ELR (cell line): ENCODE measurements around the gene CLPTM1L.
"Not testable (repeated sequence)": the region's sequence is repeated elsewhere in the genome, so short reads cannot be mapped to it uniquely, and the experiment has no call there.

Experiments used
- DNase-seq: peaks from one replicate; pipeline ENCODE4 v3.0.0-alpha.2; 2015; ENCODE audit warnings: low read depth

CLPTM1L gene

DNA sequence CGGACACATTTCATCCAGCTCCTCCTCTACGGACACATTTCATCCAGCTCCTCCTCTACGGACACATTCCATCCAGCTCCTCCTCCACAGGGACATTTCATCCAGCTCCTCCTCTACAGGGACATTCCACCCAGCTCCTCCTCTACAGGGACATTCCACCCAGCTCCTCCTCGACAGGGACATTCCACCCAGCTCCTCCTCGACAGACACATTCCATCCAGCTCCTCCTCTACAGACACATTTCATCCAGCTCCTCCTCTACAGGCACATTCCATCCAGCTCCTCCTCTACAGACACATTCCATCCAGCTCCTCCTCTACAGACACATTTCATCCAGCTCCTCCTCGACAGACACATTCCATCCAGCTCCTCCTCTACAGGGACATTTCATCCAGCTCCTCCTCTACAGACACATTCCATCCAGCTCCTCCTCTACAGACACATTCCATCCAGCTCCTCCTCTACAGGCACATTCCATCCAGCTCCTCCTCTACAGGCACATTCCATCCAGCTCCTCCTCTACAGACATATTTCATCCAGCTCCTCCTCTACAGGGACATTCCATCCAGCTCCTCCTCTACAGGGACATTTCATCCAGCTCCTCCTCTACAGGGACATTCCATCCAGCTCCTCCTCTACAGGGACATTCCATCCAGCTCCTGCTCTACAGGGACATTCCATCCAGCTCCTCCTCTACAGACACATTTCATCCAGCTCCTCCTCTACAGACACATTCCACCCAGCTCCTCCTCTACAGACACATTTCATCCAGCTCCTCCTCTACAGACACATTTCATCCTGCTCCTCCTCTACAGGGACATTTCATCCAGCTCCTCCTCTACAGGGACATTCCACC, 17.8 kb downstream of the CLPTM1L start:
- peak; percentile 57 for DNase-seq

DNA sequence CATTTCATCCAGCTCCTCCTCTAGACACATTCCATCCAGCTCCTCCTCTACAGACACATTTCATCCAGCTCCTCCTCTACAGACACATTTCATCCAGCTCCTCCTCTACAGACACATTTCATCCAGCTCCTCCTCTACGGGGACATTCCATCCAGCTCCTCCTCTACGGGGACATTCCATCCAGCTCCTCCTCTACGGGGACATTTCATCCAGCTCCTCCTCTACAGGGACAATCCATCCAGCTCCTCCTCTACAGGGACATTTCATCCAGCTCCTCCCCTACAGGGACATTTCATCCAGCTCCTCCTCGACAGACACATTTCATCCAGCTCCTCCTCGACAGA, 18.4 kb downstream of the CLPTM1L start:
- not testable (repeated sequence) for DNase-seq

DNA sequence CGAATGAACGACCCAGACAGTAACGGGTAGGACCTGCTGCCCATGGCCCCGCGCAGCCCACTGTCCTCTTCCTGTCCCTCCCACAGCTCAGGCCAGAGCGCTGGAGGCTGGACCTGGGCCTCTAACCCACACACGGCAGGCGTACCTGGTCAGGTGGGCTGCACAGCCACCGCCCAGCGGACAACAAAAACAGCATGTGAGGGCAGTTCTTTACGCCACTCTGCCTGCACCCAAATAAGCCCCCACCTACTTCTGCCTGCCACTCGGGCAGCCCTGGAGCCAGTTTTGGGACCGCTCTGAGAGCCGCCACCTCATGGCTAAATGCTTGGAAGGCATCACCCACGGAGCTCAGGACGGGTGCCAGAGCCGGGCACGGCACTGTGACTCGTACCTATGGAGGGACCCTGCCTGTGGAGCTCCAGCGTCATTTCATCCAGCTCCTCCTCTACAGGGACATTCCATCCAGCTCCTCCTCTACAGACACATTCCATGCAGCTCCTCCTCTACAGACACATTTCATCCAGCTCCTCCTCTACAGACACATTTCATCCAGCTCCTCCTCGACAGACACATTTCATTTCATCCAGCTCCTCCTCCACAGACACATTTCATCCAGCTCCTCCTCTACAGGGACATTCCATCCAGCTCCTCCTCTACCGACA, 18.9 kb downstream of the CLPTM1L start:
- peak; percentile 32 for DNase-seq

DNA sequence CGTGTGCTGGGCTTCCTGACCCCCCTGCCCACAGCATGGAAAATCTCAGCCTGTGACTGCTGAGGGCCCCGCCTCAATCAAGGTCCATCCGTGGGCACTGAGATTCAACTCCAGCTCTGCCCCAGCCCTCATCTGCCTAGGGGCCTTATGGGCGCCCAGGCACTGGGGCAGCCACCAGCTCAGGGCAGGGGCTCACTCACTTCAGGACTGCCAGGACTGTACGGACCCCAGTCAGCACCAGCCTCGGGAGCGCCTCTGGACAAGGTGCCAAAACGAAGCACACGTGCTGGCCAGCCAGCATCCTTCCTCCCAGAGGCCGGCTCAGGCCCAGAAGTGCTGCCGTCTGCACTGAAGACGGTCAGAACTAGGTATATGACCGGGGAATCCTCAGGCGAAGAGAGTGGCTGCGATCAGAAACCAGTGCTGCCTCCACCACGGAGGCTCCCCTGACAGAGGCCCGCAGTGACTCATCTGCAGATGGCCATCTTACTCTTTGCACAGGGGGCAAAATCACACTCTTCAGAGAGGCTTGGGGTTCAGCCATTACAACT, 19.6 kb downstream of the CLPTM1L start:
- no peak for DNase-seq

GRCh38 chr5:1324719-1325190, 20.1 kb downstream of the CLPTM1L start:
- no peak for DNase-seq

GRCh38 chr5:1324301-1324700, 20.6 kb downstream of the CLPTM1L start:
- DNase-seq: no peak

- DNase-seq: no peak
Measured at GRCh38 chr5:1323803-1324173, 21.1 kb downstream of the CLPTM1L start.

DNA sequence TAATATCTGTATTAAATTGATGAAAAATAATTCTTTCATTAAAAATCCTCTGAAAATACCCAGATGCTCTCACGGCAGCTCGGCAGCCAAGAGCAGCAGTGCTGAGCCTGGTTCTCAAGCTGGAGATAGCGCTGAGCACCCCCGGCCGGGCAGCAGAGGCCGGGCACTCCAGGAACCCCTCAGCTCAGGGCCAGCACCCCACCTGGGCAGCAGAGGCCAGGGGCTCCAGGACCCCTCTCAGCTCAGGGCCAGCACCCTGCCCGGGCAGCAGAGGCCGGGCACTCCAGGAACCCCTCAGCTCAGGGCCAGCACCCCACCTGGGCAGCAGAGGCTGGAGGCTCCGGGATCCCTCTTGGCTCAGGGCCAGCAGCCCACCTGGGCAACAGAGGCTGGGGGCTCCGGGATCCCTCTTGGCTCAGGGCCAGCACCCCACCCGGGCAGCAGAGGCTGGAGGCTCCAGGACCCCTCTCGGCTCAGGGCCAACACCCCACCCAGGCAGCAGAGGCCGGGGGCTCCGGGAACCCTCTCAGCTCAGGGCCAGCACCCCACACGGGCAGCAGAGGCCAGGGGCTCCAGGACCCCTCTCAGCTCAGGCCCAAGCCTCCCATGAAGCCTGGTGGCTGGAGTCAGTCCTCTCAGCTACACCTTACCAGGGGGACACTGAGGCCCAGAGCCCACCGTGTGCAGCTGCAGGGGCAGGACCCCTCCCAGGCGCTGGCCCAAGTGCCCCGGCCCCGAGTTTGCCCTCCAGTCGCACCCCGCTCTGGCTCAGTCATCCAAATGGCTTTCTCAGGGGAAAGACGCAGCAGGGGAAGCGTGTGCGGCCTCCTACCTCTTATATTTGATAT, 21.7 kb downstream of the CLPTM1L start:
- no peak for DNase-seq

DNA sequence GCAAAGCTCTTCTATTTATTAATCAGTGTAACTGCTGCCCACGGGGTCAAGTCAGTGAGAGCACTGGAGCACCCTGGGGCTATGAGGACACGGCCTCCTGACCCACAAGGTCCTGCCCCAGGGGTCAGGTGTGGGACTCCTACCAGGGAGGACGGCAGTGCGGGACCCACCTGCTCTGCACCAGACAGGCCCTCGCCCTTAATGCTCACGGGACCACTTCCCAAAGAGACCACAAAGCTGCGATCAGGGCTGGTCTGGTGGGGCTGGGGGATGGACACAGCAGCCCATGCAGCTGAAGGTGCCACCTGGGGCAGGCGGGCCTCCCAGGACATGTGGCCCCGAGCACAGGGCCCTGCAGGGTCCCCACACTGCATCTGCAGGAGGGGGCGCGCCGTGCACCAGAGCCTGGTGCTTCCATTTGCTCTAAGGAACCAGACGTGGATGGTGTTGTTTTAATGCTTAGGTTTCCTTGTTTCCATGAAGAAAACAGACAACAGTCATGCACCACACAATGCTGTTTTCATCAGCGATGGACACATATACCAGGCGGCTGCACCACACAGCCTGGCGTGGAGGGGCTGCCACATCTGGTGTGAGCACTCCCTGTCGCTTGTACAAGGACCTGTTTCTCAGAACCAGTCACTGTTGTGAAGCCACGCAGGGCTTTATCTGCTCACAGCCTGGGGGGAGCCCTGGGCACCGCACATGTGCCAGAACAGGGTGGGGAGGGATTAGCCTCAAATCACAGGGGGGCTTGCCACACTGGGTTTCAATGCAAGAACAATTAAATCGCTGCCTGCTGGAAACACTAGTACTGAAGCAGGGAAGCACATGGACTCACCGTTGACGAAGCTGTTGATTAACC, 22.6 kb downstream of the CLPTM1L start:
- DNase-seq: no peak

DNA sequence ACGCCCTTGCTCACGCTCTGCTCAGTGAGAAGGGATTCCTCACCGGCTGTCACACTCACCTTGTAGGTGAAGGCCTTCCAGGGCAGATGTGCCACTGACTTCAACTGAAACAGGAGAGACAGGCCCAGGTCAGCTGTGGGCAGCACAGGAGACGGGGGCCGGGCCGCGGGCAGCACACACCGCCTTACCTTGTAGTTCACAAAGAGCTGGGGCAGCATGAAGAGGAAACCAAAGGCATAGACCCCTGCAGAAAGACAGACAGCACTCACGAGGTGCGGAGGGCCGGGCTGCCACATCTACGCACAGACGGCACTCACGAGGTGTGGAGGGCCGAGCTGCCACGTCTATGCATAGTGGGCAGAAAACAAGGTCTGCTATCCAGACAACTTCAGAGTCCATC, 23.3 kb downstream of the CLPTM1L start:
- no peak for DNase-seq

DNA sequence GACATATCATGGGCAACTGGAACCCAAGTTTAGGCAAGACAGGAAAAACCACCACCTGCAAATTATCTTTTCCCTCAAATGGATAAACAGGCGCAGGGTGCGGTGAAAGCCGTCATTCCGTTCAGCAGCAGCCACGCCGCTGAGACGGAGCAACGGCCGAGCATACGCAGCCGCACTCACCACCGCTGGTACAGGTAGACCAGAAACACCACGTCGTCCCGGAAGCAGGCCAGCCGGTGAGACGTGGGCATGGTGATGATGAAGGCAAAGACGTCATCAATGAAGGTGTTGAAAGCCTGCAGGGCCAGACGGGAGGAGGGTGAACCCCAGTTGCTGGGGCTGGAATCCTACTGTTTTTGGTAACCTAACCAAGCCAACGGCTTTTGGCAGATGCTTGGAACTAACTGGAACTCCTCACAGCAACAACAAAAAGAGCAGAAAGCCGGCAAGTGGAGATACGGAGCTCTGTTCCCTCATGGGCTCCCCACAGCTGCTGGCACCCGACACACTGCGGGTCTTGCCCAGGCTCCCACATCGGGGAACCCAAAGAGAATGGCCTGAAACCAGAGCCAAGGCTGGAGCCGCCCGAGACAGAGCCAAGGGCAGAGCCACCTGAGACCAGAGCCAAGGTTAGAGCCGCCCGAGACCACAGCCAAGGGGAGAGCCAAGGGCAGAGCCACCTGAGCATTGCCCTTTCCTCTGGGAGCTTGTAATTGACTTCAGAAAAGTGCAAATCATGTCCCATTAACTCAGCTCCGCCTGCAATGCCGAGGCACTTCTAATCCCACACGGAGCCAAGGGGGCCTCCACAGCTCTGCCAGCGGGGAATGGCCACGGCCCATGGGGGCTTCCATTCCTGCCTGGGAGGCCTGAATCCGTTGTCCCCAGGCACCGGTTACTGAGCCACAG, 24.2 kb downstream of the CLPTM1L start:
- no peak for DNase-seq

- no peak for DNase-seq
Measured at GRCh38 chr5:1319436-1320256, 25.3 kb downstream of the CLPTM1L start.

- DNase-seq: no peak
Measured at GRCh38 chr5:1318659-1319251, 26.1 kb downstream of the CLPTM1L start.

DNA sequence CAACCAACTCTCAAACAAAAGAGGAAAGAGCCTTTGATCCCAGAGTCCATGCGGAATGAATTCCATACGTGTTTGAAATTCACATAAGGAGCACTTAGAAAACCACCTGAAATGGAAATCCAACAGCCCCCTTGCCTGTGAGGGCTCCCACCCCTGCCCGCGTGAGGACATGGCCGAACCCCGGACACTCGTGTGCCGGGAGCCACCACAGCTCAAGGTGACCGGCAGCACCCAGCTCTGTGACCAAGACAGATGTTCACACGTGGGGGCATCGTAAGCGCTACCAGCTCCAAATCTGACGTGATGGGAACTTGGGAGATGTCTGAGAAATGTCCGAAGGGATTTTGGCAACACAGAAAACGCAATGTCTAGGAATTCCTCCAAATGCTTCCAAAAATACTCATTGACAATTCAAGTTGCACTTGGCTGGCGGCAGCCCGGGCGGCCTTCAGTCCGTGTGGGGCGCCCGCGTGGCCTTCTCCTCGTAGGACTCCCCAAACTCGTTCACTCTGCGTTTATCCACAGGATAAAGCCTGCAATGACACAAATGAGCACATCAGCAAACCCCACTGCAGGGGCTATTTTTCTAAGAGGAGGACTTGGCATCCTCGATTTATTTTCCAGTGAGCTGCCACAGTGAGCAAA, 26.9 kb downstream of the CLPTM1L start:
- DNase-seq: no peak

DNA sequence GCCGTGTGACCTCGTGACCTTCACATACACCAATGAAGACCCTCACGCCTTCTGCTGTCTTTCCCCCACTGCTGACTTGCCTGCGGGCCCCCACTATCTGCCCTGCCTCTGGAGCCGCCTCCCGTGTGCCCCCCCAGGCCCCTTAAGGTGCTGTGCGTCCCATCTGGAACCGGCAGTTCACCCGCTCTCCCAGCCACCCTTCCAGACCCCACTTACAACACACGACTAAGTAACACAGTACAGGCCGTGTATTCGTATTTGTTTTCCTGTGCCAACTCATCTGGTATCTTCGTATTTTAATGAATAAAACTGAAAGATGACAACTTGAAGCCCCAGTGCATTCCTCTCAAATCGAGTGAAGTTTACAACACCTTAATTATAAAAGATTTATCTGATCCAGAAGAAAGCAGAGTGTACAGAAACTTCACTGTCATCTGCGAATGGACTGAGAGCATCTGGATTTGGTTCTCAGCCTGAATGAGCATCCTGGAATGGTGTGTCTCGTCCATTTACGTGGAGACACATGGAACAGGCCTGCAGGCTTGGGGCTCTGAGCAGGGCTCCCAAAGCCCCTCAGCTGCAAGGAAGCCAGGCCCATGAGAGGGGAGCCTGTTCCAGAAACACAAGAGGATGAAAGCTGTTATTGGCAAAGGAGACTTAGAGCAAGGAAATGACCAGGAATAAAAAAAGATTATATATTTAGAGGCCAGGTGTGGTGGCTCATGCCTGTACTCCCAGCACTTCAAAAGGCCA, 28.1 kb downstream of the CLPTM1L start:
- DNase-seq: no peak

- no peak for DNase-seq
Measured at GRCh38 chr5:1315709-1316587, 29.0 kb downstream of the CLPTM1L start.
